ENCODE measurements around the gene ETV6.

DNA sequence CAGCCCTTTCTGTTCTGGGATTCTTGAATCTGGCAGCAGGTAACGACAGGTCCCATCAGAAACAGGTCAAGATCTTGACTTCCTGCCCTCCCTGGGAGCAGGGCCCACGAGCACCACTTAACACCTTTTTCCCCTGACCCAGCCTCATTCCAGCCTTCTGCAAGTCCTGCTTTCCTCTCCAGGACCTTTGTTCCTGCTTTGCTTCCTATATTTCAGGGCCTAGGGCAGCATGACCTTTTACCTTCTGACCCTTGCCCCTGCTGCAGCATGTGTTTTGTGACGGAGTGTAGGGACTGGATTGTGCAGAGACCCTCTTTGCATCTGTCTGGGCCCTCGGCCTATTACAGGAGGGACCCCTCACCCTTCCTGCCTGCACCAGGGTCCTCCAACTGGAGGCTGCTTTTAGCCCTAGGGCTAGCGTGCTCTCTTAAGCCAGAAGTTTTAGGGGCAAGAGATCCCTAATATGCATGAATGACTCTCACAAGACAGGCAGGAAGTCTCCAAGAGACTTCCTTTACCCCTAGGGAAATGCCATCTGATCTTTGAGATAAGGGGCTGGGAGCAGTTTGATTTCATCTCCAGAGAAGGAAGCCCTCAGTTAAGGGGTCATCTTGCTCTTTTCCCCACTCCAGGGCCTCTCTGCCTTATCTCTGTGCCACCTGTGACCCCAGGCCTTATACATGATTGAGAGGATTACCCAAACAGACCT is 211.8 kb downstream of the ETV6 start:
- TF ChIP-seq, protein P1, sequence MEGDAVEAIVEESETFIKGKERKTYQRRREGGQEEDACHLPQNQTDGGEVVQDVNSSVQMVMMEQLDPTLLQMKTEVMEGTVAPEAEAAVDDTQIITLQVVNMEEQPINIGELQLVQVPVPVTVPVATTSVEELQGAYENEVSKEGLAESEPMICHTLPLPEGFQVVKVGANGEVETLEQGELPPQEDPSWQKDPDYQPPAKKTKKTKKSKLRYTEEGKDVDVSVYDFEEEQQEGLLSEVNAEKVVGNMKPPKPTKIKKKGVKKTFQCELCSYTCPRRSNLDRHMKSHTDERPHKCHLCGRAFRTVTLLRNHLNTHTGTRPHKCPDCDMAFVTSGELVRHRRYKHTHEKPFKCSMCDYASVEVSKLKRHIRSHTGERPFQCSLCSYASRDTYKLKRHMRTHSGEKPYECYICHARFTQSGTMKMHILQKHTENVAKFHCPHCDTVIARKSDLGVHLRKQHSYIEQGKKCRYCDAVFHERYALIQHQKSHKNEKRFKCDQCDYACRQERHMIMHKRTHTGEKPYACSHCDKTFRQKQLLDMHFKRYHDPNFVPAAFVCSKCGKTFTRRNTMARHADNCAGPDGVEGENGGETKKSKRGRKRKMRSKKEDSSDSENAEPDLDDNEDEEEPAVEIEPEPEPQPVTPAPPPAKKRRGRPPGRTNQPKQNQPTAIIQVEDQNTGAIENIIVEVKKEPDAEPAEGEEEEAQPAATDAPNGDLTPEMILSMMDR (IDR thresholded peaks at IDR 0.05), result no peak
- TF ChIP-seq, protein P2, sequence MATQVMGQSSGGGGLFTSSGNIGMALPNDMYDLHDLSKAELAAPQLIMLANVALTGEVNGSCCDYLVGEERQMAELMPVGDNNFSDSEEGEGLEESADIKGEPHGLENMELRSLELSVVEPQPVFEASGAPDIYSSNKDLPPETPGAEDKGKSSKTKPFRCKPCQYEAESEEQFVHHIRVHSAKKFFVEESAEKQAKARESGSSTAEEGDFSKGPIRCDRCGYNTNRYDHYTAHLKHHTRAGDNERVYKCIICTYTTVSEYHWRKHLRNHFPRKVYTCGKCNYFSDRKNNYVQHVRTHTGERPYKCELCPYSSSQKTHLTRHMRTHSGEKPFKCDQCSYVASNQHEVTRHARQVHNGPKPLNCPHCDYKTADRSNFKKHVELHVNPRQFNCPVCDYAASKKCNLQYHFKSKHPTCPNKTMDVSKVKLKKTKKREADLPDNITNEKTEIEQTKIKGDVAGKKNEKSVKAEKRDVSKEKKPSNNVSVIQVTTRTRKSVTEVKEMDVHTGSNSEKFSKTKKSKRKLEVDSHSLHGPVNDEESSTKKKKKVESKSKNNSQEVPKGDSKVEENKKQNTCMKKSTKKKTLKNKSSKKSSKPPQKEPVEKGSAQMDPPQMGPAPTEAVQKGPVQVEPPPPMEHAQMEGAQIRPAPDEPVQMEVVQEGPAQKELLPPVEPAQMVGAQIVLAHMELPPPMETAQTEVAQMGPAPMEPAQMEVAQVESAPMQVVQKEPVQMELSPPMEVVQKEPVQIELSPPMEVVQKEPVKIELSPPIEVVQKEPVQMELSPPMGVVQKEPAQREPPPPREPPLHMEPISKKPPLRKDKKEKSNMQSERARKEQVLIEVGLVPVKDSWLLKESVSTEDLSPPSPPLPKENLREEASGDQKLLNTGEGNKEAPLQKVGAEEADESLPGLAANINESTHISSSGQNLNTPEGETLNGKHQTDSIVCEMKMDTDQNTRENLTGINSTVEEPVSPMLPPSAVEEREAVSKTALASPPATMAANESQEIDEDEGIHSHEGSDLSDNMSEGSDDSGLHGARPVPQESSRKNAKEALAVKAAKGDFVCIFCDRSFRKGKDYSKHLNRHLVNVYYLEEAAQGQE (IDR thresholded peaks at IDR 0.05; ENCODE audit: insufficient read depth in 1 of 2, low read depth in 2 of 2, low read length in 1 of 2), result no peak

Data from Panc1 (cell line).